GM12892 (cell line): Measurements from ENCODE around the gene GNPTAB.
"Not testable (repeated sequence)": the region's sequence is repeated elsewhere in the genome, so short reads cannot be mapped to it uniquely, and the experiment has no call there.

ENCODE experiments used
- DNase-seq: peaks from one replicate; pipeline ENCODE4 v3.0.0; 2011; ENCODE audit not compliant: insufficient read length
- FAIRE-seq: peaks from 2 replicates; lab custom pipeline; 2011; peaks lifted over from hg19 to GRCh38; lab: Jason Lieb, UNC
- POLR2A ChIP-seq: IDR thresholded peaks from 2 replicates; pipeline ENCODE4 v1.6.1; 2011; ENCODE audit warnings: low read depth, low read length, control low read depth
- POLR2AphosphoS5 ChIP-seq: IDR thresholded peaks from 2 replicates; pipeline ENCODE4 v1.6.1; 2011; ENCODE audit warnings: low read depth, low read length, control low read depth
- TAF1 ChIP-seq: IDR thresholded peaks from 2 replicates; pipeline ENCODE4 v1.6.1; 2011; ENCODE audit warnings: low read depth, mild to moderate bottlenecking, control low read depth, low read length, borderline replicate concordance

The GNPTAB gene

DNA sequence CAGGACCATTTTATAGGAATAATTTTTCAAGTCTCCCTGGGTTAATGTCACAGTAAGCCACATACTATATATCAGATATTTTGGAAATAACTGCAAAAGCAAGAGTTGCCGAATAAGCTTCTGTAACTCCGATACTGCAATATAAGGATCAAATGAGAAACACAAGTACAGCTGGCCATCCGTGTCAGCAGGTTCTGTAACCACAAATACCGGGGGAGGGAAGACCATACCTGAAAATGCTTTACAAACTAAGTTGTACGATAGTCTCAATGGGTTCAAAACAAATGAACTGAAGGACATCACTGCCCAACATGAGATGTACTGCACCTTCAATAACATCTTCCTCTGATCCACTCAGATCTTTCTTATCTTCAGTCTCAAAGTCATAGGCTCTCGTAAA lies 93.3 kb downstream of the GNPTAB start:
- TF ChIP-seq TAF1, result no peak
- no peak for TF ChIP-seq POLR2A
- no peak for TF ChIP-seq POLR2AphosphoS5
- FAIRE-seq (no peak), DNase-seq (no peak)

DNA sequence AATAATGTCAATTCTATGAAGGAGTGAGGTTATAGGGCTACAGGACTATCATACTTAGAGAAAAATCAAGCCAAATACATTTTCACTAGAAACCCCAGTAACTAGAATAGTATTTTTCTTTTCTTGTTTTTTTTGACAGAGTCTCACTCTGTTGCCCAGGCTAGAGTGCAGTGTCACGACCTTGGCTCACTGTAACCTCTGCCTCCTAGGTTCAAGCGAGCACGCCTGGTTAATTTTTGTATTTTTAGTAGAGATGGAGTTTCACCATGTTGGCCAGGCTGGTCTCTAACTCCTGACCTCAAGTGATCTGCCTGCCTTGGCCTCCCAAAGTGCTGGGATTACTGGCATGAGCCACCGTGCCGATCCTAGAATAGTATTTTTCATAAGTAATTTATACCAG lies 96.3 kb downstream of the GNPTAB start:
- FAIRE-seq, DNase-seq: not testable (repeated sequence)

DNA sequence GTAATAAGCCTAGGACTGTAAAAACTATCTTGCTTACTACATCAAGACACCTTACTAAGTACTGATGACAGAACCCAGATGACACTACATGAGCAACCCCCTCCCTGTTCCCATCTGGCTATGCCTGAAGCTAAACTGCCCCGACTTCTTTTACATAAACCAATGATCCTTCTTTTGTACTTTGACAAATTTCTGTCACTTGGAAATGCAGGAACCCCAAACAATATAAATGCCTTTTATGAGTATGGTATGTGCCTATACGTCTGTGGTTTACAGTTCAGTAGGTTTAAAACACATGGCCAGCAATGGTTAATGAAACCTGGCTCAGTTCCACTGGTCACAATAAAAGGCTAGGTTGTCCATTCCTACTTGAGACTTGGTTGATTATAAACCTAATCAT lies 97.6 kb downstream of the GNPTAB start:
- DNase-seq, result no peak
- TF ChIP-seq POLR2A (no peak), POLR2AphosphoS5 (no peak), TAF1 (no peak)
- peak; percentile 66 for FAIRE-seq

DNA sequence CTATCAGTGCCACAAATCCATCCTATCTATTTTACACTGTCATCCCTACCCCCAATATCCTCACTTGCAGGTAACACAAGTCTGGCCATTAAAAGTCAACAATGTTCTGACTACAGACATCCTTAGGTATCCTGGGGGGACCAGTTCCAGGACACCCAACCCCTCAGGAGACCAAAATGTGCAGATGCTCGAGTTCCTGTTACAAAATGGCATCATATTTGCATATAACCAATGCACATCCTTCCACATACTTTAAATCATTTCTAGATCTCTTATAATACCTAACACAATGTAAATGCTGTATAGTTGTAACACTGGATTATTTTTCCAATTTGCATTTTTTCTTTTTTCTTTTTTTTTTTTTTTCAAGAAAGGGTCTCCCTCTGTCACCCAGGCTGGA lies 98.4 kb downstream of the GNPTAB start:
- FAIRE-seq (peak; percentile 21), DNase-seq (no peak)
- TF ChIP-seq TAF1 (no peak), POLR2AphosphoS5 (no peak), POLR2A (no peak)

DNA sequence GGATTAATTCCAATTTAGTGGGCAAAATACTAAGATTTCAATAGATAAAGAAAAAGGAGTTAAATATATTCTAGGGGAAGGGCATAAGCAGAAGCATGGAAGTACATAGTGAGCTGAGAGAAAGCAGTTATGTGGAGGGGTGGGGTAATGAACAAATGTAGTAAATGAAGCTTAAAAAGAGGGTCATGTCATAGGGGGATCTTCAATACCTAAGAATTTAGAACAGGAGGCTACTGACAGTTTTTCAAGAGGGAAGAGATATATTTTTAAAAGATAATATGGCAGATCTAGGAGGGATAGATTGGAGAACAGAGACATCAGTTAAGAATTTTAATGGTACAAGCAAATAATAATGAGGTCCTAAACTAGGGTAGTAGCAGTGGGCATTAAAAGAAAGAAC lies 100.9 kb downstream of the GNPTAB start:
- FAIRE-seq (no peak), DNase-seq (no peak)
- TF ChIP-seq TAF1, result no peak
- TF ChIP-seq POLR2A, result no peak

DNA sequence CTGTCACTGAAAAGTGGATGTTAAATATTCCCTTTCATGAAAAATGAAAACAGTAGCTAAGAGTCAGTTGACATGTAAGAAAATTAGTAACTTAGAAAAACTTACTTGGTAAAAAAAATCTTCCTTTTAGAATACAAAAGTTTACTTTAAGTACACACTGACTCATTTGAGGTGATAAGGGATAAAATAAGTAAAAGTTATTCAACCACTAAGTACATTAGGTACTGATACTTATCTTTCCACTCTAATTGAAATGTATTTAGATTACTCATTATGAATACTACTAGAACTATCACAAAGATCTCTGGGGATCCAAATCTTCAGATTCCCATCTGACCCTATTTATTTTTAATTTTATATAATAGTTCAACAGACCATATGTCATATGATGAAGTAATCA lies 103.7 kb downstream of the GNPTAB start:
- FAIRE-seq, result no peak
- TF ChIP-seq POLR2AphosphoS5 (no peak), POLR2A (no peak), TAF1 (no peak)
- DNase-seq, result no peak

DNA sequence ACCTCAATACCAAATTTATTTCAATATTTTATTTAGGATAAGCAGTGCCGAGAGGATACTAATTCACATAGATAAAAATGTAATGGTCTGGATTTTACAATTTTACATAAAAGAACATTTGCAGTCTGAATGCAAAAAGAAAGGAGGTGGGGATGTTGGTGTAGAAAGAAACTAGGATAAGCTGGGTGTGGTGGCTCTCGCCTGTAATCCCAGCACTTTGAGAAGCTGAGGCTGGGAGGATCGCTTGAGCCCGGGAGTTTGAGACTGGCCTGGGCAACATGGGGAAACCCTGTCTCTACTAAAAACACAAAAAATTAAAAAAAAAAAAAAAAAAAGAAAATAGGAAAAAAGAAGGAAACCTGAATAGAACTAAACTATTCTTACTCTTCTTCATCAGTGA lies 108.4 kb downstream of the GNPTAB start:
- DNase-seq (no peak), FAIRE-seq (no peak)
- TF ChIP-seq POLR2AphosphoS5 (no peak), TAF1 (no peak), POLR2A (no peak)

DNA sequence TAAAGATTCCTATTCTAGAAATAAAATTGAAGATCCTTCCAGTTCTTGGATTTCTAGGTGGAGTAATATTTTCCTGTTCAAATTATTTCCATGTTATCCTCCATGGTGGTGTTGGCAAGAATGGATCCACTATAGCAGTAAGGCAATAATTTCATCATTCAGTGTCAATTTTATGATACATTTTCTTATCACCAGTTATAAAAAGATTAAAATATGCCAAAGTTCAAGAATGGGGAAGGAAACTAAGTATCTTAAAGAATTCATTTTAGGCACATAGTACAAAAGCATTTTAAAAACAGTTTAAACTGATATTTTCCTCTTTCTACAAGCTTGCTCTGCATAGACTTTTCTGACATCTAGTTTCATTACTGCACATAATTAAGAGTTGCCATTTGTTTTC lies 110.6 kb downstream of the GNPTAB start:
- FAIRE-seq, result no peak
- no peak for DNase-seq
- TF ChIP-seq POLR2A (no peak), POLR2AphosphoS5 (no peak), TAF1 (no peak)

DNA sequence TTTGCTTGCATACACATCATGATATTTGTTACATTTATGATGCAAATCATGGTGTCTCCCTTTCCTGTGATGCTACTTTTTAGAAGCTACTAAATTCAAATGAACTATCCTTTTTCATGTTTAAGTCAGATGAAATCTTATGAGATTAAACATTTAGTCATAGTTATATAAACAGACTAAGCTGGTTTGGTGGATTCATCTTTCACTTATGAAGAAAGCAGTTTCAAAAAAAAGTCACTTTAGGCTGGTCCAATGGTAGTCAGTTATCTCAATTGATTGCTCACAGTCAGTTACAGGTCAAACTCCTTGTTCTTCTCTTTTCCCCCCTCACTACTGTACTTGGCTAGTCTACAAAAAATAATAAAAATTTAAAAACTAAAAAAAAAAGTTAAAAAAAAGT lies 111.2 kb downstream of the GNPTAB start:
- DNase-seq, result no peak
- TF ChIP-seq POLR2AphosphoS5 (no peak), POLR2A (no peak), TAF1 (no peak)
- FAIRE-seq, result no peak

DNA sequence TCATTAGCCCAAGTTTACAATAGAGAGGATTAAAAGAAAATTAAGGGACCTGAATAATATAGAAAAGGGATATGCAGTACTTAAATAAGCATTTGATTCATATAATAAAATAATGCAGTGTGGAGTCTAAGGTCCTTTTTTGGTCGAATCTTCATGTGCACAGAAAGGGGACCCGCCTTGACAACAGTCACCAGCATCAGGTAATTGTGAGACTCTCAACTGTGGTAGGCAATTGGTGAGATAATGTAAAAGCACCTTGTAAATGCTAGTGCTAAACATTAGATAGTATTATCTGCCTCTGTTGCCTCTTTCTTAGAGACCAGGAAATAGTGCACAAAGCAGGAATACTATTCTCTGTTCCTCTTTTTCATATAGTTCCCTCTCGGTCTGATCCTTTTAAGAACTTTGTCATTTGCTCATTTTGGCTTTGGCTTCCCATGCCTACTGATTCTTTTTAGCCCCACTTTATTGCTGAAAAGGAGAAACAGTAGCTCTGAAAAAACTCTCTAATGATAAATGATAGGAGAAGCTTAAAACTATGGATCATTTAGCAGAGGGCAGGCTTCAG lies 115.8 kb downstream of the GNPTAB start:
- DNase-seq (no peak), FAIRE-seq (no peak)
- TF ChIP-seq TAF1, result no peak
- TF ChIP-seq POLR2AphosphoS5, result no peak
- no peak for TF ChIP-seq POLR2A

DNA sequence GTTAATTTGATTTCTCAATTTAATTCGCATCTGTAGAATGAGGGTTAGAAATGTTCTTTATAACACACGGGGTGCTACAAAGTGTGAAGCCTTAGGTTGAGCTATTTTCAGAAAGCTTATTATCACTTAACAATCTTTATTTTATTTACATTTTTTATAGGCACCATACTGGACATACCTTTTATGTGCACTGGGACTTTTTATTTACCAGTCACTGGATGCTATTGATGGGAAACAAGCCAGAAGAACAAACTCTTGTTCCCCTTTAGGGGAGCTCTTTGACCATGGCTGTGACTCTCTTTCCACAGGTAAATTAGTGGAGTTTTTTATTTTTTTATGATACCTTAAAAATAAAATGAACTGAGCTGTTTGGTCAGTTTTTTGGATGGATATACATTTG lies 116.8 kb downstream of the GNPTAB start:
- TF ChIP-seq POLR2AphosphoS5 (no peak), POLR2A (no peak), TAF1 (no peak)
- DNase-seq, result no peak
- no peak for FAIRE-seq

DNA sequence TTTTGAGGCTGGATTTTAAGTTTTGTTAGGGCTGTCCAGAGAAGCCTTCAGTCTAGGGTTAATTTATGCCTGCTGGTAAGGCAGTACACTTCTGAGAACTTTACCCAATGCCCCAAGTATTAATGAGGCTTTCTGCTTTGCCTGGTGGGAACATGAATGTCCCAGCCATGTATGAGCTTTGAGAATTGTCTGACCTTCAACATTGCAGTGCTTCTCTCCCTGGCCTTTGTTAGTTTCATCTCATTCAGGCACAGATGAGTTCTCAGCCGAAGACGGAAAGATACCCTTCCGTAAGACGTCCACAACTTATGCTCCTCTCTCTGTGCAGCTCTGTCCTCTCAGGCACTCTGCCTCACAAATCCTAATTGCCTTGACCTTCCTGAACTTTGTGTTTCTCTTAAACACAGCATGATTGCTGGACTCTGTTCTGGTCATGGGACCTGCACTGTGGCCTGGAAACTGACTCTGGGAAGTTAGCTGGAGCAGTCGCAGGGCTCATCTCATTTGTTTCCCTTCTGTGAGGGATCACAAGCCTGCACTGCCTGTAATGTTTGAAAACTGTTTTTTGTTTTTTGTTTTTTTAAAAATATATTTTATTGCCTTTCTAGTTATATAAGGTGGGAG lies 117.6 kb downstream of the GNPTAB start:
- TF ChIP-seq TAF1 (no peak), POLR2A (no peak), POLR2AphosphoS5 (no peak)
- FAIRE-seq, result no peak
- no peak for DNase-seq

DNA sequence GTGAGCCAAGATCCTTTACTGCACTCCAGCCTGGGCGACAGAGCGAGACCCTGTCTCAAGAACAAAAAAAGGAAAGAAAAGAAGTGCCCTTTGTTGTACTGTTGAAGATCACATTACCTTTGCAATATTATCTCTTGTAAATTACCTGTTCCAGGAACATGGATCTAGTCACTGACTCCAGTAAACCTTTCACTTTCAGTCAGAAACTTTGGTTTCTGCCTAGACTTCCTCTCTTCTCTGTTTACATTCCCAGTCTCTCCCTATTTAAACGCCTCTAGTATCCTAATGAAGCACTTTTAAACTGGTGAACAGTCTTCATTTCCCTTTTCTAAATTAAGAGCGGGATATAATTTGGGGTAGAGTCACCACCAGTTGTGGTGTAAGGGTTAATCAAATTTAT lies 120.5 kb downstream of the GNPTAB start:
- FAIRE-seq, result no peak
- no peak for TF ChIP-seq POLR2A
- TF ChIP-seq POLR2AphosphoS5, result no peak
- TF ChIP-seq TAF1, result no peak
- no peak for DNase-seq

DNA sequence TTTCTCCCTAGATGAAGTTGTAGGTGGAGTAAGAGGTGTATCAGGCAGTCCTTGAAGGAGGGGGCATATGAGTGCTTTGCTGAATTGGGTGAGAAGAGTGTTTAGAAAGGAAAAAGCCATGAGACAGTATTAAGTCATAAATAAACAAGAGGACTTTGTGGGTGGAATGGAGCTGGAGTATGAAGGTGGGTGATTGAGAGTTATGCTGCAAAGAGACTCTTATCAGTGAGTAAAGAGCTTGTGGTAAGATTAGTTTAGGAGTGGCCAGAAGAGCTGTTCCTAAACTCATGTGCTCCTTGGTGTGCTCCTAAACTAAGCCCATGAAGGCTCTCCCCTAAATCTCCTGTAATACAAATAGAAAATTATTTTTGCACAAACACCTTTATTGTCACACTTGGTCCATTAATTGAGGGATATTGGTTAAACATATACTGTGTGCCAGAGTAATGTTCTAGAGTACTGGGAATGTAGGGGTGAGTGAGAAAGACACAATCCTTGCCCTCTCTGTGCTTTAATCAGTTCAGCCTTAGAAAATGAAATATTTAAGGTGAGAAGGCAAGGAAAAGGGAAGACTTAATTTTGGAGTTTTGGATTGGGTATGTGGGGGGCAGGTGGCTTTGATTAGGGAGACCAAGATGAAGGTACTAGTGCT lies 123.5 kb downstream of the GNPTAB start:
- no peak for TF ChIP-seq POLR2AphosphoS5
- no peak for TF ChIP-seq POLR2A
- TF ChIP-seq TAF1, result no peak
- no peak for FAIRE-seq
- DNase-seq, result no peak
